ENCODE measurements around the gene PKD1L1.

Gene PKD1L1

DNA sequence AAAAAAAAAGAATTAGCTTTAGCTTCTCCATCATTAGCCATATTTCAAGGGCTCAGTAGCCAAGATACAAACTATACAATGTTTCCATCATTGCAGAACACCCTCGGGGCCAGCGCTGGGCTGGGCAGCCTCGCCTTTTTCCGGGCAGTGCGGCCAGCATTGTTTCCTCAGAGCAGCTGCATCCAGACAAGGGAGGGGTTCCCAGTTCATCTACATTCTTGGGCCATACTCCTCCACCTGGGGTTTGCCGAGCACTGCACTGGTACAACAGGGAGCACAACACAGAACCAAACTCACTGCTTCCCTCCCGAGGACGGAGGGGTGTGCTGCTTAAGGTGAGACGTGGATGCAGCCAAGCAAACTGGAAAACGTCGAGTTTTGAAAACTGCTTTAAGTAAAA is 2.4 kb upstream of the PKD1L1 start:
- TF ChIP-seq, protein P1, sequence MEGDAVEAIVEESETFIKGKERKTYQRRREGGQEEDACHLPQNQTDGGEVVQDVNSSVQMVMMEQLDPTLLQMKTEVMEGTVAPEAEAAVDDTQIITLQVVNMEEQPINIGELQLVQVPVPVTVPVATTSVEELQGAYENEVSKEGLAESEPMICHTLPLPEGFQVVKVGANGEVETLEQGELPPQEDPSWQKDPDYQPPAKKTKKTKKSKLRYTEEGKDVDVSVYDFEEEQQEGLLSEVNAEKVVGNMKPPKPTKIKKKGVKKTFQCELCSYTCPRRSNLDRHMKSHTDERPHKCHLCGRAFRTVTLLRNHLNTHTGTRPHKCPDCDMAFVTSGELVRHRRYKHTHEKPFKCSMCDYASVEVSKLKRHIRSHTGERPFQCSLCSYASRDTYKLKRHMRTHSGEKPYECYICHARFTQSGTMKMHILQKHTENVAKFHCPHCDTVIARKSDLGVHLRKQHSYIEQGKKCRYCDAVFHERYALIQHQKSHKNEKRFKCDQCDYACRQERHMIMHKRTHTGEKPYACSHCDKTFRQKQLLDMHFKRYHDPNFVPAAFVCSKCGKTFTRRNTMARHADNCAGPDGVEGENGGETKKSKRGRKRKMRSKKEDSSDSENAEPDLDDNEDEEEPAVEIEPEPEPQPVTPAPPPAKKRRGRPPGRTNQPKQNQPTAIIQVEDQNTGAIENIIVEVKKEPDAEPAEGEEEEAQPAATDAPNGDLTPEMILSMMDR (IDR thresholded peaks at IDR 0.05; ENCODE audit: control insufficient read depth, insufficient read depth, low read depth, low read length, missing control alignments) = no peak
- no peak for DNase-seq (ENCODE audit: low read depth)

DNA sequence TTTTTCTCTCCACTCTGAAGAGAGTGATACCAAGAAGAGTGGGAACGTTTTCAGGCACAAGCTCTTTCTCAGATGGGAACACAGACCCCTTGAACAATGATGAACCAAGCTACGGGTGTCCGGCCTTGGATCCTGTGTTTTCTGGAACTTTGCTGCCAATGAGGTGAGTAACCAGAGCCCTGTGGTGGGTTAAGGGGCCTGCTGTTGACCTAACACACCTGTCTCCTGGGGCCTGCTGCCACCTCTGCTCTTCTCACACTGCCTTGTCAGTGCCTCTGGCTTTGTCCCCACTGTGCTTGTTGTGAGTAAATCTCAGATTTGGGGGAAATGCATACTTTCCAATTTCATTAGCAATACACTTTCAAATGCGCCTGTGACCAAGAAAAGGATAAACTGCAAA is 1.4 kb upstream of the PKD1L1 start:
- no peak for DNase-seq (ENCODE audit: low read depth)
- TF ChIP-seq, protein P1 (IDR thresholded peaks at IDR 0.05; ENCODE audit: control insufficient read depth, insufficient read depth, low read depth, low read length, missing control alignments) = no peak
- H3K4me3 ChIP-seq (ENCODE audit: control insufficient read depth, low read depth, low read length) = no peak overlapping the region

More for the DNA sequence above, 2.4 kb upstream of the PKD1L1 start:
- no peak overlapping the region for H3K4me3 ChIP-seq (ENCODE audit: control insufficient read depth, low read depth, low read length)

DNA sequence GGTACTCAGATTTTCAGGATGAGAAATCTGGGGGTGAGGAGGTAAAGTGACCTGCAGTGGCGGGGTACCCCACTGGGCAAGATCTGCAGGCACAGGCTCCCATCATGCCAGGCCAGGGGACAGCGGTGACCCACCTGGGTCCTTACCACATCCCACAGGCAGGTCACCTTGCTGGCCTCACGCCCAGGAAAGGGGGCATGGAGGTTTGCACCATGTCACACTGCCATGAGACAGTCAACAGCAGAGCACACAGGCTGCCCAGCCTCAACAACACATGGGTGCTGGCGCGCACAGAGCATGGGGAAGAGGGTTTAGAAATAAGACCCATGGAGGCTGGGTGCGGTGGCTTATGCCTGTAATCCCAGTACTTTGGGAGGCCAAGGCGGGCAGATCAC is 914 bp downstream of the PKD1L1 start:
- TF ChIP-seq, protein P1 (IDR thresholded peaks at IDR 0.05; ENCODE audit: control insufficient read depth, insufficient read depth, low read depth, low read length, missing control alignments) = no peak

DNA sequence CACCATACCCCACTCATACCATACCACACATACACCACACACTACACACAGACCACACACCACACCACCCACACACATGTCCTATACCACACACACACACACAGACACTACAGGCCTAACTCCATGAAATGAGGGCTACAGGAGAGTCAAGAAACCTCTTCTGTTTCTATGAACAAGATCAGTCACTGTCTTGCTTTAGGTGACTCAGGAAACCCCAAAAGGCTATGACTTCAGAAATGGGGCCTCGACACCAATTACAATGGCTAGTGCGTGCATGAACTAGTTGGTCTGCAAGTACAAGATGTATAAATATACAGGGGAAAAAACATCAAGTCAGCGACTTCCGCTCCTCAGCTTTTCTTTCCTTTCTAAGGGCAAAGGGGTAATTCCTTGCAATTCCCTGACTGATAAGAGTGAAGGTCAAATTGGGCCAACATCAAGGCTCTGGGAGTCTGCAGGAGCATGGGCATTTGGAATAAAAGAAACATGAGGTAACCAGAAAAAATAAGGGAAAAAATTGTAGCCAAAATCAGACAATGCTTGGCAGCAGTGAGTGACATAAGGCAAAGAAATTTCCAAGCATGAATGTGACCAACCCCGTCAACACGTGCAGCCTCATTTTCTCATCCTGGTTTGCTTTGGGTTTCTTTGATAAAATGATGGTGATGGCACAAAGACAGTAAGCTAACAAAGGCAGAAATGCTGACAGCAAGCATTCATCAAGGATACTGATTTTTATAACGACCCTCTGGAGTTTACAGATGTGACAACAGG is 1.5 kb downstream of the PKD1L1 start:
- no peak for DNase-seq (ENCODE audit: low read depth)
- TF ChIP-seq, protein P1 (IDR thresholded peaks at IDR 0.05; ENCODE audit: control insufficient read depth, insufficient read depth, low read depth, low read length, missing control alignments) = no peak
- no peak overlapping the region for H3K4me3 ChIP-seq (ENCODE audit: control insufficient read depth, low read depth, low read length)

More for the DNA sequence above, 914 bp downstream of the PKD1L1 start:
- no peak for DNase-seq (ENCODE audit: low read depth)
- no peak overlapping the region for H3K4me3 ChIP-seq (ENCODE audit: control insufficient read depth, low read depth, low read length)

DNA sequence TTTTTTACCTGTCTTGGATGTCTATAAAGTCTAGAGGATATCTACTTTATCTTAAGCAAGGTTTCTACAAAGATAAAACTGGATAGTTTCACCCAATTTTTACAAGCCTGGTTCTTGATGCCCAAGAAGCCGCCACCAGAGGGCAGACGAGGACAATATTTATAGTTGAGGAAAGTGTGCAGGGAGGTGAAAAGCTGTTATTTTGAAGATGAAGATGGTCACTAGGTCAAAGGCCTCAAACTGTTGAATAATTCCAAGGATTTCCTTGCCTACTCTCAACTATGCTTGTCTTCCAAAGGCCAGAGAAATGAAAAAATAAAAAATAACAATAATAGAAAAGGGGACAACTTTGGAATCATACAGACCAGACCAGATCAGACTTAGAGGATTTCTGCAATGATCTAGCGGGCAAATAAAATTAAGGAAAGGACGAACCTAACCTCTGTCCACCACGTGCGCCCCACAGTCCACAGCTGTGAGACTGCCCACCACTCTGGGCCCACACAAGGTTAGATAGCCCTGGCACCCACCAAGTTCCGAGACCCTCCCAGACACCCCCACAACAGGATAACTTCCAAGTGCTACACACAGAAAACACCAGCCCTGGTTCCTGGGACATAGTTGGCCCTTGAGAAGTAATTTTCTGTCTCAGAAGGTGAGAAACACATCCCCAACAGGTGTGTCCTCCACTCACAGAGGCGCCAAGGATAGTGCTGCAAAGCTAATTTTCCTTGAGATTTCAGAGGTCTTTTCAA is 2.8 kb downstream of the PKD1L1 start:
- TF ChIP-seq, protein P1 (IDR thresholded peaks at IDR 0.05; ENCODE audit: control insufficient read depth, insufficient read depth, low read depth, low read length, missing control alignments) = peak; percentile 69
- DNase-seq (ENCODE audit: low read depth) = no peak
- no peak overlapping the region for H3K4me3 ChIP-seq (ENCODE audit: control insufficient read depth, low read depth, low read length)

DNA sequence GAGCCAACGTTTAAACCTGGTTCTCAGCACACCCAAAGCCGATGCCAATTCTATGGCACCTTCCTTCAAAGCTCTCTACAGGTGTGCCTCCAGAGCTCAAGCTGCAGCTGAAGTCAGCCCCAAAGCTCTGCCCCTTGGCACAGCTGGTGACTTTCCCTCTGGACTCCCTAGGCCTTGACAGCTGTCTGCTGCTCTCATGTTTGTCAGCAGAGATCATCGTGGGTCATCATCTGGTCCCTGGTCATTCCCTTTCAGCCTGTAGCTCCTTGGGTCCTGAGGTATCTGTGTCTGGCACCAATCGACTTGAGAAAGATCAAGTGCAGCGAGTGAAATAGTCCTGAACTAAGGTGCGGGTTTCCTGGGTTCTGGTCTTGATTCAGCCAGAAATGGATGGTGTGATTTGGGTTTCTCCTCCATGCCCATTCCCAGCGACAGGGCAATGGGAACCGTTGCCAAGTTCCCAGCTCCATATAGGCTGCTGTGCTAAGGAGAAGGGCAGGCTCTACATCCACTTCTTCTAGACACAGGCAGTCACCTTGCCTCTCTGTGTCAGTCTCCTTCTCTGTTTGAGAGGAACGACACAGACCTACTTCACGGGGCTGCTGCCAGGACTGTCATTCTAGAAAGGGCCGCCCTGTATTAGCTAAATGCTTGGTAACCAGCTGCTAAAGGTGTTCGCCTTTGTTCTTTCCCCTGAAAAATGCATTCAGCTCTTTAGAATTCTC is 3.6 kb downstream of the PKD1L1 start:
- TF ChIP-seq, protein P1 (IDR thresholded peaks at IDR 0.05; ENCODE audit: control insufficient read depth, insufficient read depth, low read depth, low read length, missing control alignments) = no peak
- DNase-seq (ENCODE audit: low read depth) = no peak
- no peak overlapping the region for H3K4me3 ChIP-seq (ENCODE audit: control insufficient read depth, low read depth, low read length)

Data from AG09309 (cell line).